SK-N-MC (cell line): ENCODE measurements around the gene C3orf62.

Experiments used
- EZH2 ChIP-seq: fragments of 200-600 bp; sonication (generic); IDR thresholded peaks from one replicate; pipeline ENCODE4 v1.6.1; 2017; ENCODE audit warnings: antibody characterized with exemption
- FOXP2 ChIP-seq: optimal IDR thresholded peaks from 2 replicates; pipeline ENCODE3; 2011; ENCODE audit warnings: mild to moderate bottlenecking, moderate library complexity; ENCODE audit not compliant: insufficient read depth; ENCODE audit errors: extremely low read length, control extremely low read depth
- POLR2AphosphoS5 ChIP-seq: IDR thresholded peaks from 2 replicates; pipeline ENCODE4 v1.6.1; 2012; ENCODE audit warnings: mild to moderate bottlenecking, low read depth, low read length, borderline replicate concordance

DNA sequence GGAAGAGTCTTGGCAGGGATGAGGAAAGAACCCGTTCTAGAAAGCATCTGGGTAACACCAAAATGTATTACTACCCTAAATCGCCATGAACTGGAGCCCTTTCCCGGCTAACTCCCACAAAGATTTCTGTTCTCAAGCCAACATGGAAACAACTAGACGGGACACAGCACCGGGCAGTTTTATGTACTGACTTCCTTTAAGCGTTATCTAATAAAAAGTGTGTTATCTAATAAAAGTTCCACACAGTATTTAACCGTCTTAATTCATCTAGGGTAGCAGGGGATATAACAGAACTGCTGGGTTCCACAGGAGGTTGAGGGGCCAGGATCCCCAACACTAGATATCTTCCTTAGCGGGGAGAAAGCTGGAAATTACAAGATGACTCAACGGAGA lies 347 bp upstream of the C3orf62 start:
- TF ChIP-seq POLR2AphosphoS5 (no peak), EZH2 (no peak), FOXP2 (no peak)
